ENCODE data around the gene TACR1.
"Not testable (repeated sequence)": the region's sequence is repeated elsewhere in the genome, so short reads cannot be mapped to it uniquely, and the experiment has no call there.

TACR1 gene

DNA sequence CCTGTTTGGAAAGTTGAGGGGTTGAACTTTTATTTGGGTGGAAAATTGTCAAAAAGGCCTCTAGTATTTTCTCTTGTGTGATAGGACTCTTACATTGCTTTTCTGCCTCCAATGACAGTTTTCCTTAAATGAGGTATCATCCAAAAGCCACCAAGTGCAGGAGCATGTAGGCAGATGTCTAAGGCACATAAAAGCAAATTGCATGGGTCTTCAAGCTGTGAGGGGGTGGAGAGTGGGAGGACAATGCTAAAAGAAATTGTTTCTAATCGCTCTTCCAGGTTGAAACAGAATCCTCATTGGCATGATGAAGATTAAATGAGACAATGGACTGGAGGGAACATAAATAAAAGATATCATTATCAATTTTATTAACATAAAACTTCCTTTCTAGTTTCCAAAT is 6.8 kb downstream of the TACR1 start:
- DNase-seq, result no peak

DNA sequence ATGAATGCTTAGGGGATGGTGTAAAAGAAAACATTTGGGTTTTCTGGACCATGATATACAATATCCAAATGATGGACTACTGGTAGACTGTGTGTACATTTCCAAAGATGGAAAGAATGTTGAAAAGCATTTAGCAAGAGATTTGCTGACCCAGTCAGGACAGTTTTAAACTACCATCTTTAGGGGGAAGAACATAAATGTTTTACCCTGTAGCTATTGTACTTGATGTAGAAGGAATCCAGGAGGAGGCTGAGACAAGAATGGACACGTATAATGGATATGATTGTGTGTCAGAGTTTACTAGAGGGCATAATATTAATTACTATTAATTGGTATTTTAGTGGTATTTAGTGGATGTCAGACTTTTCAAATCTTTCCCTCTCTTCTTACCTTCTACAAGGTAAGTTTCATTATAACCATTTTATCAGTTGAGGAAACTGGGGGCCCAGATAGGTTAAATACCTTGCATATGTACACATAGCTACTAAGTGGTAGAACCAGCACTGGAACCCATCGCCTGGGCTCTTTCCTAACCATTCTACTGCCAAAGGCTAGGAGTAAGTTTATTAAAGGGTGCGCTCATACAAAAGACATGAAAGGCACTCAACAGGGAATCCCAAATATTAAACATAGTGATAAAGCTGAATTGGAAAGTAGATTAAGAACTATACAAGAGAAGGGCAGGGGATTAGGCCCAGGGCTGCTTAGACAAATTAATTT is 8.9 kb downstream of the TACR1 start:
- DNase-seq, result no peak

DNA sequence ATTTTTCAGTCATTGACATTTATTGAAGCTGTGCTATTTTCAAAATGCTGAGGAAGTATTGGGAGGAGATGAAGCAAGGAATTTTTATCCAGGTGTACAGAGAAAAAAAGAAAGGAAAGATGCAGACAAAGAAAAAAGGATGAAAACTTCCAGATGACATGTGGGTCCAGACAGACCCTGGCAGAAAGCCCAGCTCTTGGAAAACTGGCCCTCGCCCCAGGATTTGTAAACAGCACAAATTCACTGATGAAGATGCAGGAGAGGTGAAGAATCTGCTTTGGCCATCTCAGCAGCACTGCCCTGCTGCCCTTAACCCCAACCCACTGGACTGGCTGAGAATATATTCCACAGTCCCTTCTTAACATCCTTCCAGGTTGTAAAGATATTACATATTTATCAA is 12.5 kb downstream of the TACR1 start:
- DNase-seq, result no peak

DNA sequence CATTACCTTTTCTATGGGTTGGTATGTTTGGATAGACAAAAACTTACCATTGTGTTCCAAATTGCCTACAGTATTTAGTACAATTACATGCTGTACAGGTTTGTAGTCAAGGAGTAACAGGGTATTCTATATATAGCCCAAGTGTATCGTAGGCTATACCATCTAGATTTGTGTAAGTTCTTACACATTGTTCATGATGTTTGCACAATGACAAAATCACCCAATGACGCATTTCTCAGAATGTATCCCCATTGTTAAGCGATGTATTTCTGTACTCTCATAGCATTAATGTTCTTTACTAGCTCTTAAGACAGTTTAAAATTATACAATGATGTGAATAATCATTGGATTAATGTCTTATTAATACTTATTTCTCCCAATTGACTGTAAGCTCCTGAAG is 16.7 kb downstream of the TACR1 start:
- no peak for DNase-seq

DNA sequence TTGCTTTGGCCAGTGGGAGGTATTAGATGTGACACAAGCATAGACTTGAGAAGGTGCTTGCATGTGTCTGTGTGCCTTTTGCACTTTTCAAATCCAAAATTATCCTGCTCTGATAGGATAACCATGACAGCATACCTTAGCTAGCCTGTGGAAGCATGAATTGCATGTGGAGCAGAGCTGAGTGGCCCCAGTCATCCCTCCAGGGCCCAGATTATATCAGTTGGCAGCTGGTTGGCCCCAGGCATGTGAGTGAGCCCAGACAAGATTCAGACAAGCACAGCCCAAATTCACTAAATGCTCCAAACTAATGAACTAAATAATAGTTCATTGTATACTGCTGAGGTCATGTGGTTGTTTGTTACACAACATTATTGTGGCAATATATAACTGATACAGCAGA is 18.8 kb downstream of the TACR1 start:
- no peak for DNase-seq

DNA sequence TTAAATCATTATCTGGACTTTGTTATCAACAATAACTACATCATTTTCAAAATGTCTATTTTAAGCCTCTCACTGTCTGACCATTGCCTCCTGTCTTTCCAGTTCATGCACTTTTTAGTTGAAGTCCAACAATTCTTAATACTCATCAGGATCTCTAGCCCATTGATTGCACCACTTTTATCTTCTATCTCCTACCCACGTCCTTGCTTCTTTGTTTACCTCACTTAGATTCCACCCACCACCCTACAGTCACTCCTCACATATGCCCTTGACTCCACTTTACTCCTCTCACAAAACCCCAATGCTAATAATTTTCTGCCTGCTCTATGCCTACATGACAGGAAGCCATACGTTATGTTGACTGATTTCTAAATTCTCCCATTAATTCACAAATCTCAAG is 21.9 kb downstream of the TACR1 start:
- no peak for DNase-seq

DNA sequence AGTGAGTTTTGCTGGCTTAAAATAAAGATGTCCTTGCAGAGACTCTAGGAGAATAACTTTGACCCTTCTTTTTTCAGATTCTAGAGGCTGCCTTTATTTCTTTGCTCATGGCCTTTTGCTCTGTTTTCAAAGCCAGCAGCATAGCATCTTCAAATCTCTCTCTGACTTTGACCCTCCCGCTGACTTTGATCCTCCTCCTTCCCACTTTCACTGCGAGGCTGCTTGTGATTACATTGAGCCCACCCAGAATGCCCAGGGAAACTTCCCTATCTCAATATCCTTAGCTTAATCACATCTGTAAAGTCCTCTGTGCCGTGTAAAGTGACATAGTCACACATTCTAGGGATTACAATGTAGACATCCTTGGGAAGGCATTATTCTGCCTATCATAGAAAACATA is 23.9 kb downstream of the TACR1 start:
- no peak for DNase-seq

DNA sequence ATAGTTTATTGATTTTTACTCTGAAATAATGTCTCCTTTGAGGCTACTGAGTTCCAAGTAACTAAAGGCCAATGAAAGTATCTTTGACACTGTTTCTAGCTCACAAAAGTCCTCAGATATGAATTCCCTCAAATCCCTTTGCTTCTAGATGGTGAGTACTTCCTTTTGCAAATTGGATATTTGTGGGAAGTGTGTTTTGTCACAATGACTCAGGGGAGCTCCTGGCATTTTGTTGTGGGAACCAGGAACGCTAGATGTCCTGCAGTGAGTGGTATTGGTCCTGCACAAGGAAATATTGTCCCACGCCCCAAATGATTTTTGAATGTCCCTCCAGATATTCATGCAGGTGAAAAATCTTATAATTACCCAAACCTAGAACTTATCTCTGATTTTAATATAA is 24.3 kb downstream of the TACR1 start:
- DNase-seq, result no peak

DNA sequence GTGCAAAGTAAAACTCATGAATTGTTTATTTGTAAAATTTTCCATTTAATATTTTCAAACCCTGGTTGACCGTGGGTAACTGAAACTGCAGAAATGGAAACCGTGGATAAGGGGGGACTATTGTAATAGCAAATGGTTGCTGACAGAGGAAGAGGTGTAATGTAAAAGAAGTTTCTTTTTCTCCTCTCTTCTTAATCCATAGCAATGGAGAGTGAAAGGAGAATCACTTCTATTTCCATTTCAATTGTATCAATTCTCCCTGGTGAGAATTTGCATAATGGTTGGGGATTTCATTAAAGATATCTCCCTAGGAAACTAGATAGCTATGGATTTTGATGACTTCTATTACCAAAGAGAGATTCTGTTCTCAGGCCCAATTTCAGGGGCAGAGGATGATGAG is 24.8 kb downstream of the TACR1 start:
- DNase-seq, result no peak

DNA sequence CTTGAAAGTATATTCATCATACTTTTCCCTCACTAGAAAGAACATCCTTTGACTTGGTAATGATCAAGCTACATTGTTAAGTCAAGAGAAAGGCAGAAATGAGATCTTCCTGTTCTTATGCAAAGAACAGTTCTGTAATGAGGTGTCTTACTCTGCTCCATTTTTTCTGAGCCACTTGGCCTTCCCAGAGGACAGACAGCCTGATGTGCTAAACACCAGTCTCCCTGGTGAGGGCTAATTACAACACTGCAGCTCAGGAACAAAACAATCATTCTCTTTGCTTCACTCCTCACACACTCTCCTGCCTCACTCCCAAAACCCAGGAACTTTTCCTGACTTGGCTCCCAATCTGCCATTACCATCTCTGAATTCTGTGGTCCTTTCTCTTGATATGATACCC is 25.6 kb downstream of the TACR1 start:
- DNase-seq, result no peak

DNA sequence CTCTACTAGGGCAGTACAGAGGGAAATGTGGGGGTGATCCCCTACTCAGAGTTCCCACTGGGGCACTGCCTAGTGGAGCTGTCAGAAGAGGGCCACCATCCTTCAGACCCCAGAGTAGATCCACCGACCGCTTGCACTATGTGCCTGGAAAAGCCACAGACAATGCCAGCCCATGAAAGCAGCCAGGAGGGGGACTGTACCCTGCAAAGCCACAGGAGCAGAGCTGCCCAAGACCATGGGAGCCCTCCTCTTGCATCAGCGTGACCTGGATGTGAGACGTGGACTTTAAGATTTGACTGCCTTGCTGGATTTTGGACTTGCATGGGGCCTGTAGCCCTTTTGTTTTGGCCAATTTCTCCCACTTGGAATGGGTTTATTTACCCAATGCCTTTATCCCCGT is 27.9 kb downstream of the TACR1 start:
- DNase-seq, result not testable (repeated sequence)

DNA sequence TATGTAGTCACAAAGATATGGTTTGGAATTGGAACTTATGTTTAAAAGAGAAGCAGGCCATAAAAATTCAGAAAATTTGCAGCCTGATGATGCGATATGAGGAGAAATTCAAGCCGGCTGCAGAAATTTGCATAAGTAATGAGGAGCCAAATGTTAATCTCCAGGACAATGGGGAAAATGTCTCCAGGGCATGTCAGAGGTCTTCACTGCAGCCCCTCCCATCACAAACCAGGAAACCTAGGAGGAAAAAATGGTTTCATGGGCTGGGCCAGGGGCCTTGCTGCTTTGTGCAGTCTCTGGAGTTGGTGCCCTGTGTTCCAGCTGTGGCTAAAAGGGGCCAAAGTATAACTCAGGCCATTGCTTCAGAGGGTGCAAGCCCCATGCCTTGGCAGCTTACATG is 28.4 kb downstream of the TACR1 start:
- no peak for DNase-seq

DNA sequence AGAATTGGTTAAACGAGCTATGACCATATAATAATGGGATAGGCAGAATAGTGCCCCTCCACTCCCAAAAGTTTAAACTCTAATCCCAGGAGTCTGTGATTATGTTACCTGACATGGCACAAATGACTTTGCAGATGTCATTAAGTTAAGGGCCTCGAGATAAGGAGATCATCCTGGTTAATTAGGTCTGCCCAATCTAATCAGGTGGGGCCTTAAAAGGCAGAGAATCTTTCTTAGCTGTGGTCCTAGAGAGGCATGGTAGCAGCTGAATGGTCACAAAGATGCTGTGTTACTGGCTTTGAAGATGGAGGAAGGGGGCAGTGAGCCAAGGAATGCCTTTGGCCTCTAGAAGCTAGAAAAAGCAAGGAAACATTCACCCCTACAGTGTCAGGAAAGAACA is 31.1 kb downstream of the TACR1 start:
- DNase-seq, result no peak

DNA sequence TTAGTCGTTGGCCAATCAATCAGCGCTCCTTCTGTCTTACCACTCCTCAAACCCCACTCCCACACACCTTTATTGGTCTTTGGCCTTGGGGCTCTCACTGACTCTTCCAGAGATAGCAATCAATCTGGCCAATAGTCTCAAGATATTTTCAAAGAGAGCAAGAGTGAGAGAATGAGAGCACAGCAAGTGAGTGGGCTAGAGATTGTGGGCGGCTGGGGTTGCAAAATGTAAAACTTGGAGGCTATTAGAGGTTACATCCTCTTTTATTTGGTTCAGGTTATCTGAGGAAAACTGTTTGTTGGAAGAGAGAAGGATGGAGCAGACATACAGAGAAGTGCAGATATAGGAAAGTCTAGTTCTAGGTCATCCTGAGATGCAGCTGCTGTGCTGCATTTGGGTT is 32.8 kb downstream of the TACR1 start:
- DNase-seq, result no peak

DNA sequence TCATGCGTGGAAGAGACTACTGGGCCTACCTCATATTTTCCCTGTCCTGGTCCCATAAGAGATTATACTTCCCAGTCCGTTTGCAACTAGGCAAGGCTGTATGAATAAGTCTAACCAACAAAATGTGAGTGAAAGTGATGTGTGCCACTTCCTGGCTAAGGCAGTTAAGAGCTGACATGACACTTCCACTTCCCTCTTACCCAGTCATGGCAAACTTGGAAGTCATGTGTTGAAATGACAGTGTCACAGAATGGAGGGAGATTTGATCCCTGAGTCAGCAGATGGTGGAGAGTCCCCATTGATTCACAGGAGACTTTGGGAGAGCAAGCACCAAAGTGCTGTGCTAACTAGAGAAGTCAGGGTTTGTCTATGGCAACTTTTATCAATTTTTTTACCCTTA is 36.4 kb downstream of the TACR1 start:
- DNase-seq, result no peak

DNA sequence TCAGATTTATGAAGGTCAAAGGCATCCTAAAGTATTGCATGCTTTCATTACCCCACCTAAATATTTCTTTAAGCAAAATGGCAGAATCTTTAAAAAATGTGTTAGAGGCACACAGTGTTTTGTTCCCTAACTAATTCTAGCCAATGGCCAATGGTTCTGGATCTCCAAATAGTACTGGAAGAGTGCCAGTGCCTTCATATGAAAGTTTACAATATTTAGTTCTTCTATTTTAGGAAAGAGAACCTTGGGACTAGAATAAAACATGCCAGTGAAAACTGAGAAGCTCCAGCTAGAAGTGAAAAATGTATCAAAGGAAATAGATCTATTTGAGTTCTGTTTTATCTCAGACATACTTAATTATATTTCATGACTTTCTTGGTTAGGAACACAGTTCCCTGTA is 37.1 kb downstream of the TACR1 start:
- no peak for DNase-seq

DNA sequence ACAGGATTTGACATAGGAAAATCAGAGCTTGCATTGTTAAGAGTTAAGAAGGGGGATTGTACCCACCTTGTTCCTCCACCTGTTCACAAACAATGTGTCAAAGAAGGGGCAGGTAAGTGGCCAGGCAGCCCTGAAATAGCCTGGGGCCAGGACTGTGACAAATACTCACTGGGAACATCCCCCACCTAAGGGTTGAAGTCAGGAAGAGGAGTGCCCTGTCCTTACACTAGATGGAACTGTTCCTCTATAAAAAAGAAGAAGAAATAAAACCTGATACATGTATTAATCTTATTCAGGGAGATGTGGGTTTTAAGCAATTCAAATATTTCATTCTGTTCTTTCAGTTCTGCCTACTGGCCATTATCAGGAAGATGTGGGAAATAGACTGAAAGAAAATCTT is 41.9 kb downstream of the TACR1 start:
- DNase-seq, result no peak

DNA sequence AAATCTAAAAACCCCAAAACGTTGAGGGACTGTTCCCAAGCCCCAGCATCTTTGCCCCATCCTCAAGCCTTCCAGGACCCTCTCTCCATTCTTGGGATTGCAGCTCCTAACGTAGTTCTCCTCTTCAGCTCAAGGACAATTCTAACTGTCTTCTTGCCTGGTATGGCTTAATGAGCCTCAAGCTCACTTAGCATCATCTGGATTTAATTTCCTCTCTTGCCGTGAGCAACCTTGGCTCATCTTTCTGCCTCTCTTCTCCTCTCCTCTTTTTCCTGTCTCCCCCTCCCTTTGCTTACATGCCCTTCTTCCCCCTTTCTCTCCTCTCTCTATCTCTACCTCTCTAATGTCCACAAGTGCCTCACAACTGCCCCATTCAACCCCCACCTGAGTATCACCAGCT is 44.2 kb downstream of the TACR1 start:
- no peak for DNase-seq

DNA sequence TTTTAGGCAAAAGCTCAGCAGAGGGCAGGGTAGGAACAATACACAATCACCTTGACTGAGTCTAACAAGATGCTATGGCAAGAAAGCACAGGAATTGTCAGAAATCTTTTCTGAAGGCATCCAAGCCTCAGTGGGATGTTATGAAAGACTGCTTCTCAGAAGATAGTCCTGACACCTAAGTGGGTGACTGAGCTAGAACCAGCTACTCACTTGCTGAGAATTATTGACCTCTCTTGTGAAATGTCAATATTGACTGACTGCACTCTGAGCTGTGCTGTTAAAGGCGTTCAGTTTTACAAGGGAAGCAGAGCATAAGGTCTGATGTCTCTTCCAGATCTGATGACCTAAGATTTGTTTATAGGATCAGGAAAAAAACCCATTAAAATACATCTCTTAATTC is 46.1 kb downstream of the TACR1 start:
- no peak for DNase-seq

DNA sequence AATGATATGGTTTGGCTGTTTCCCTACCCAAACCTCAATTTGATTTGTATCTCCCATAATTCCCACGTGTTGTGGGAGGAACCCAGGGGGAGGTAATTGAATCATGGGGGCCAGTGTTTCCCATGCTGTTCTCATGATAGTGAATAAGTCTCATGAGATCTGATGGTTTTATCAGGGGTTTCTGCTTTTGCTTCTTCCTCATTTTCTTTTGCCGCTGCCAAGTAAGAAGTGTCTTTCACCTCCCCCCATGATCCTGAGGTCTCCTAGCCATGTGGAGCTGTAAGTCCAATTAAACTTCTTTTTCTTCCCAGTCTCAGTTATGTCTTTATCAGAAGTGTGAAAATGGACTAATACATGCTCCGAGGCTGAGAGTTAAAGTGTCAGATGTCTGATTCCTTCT is 47.1 kb downstream of the TACR1 start:
- DNase-seq, result not testable (repeated sequence)

DNA sequence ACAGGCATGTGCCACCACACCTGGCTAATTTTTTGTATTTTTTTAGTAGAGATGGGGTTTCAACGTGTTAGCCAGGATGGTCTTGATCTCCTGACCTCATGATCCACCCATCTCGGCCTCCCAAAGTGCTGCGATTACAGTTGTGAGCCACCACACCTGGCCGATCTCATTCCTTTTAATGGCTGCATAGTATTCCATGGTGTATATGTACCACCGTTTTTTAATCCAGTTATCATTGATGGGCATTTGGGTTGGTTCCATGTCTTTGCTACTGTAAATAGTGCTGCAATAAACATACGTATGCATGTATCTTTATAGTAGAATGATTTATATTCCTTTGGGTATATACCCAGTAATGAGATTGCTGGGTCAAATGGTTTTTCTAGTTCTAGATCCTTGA is 51.4 kb downstream of the TACR1 start:
- DNase-seq, result not testable (repeated sequence)

DNA sequence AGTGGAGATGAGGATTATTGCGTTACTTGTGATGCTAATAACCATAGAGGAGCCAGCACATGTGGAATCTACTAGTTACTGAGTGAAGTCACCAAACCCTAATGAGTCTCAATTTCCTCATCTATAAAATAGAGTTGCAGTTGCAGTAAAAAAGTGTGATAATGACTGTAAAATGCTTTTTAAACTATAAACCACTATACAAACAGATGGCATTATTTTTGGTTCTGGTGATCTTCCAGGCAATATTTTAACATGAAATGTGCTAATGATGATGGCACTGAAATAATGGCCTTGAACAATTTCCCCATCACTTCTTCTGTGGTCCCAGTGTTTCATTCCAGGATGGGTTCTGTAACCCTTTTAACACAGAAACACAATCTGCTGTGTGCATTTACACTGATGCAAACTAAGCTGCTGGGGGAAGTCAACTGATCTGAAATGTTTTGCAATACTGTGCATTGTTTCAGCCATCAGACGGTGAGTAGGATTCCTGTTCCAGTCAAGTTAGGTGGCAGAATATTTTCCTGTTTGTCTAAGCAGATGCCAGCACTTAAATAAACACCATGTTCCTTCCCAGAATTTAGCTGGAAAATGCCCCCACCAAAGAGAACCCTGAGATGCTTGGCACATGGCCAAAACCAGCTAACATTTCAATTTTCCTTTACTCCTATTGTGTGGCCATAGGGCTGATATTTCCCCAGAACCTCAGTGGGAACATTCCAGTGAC is 52.6 kb downstream of the TACR1 start:
- DNase-seq, result no peak

DNA sequence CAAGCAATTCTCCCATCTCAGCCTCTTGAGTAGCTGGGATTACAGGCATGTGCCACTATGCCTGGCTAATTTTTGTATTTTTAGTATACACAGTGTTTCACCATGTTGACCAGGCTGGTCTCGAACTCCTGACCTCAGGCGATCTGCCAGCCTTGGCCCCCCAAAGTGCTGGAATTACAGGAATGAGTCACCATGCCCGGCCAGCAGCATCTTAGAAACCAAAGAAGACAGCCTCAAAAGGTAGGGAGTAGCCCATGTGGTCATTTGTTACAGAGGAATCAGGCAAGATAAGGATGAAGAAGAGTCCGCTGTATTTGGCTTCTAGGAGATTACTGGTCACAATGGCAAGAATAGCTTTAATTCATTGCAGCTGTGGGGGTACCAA is 53.1 kb downstream of the TACR1 start:
- not testable (repeated sequence) for DNase-seq

DNA sequence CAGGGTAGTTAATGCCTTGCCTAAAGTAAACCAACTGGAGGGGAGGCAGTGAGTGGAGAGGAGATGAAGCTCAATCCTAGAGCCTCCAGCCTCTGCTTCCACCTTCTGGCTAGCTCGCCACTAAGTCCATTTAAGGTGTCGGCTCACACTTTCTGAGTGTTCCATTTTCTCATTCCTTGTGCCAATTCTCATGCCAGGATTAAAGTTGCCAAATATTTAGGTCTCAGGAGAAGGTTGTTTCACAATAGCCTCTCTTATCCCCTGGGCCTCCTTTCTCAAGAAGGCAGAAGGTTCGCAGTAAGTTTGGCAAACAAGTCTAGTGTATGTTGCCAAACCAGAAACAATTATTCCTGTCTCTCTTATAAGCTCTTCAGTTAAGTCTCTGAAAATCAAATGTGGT is 57.2 kb downstream of the TACR1 start:
- DNase-seq, result no peak

DNA sequence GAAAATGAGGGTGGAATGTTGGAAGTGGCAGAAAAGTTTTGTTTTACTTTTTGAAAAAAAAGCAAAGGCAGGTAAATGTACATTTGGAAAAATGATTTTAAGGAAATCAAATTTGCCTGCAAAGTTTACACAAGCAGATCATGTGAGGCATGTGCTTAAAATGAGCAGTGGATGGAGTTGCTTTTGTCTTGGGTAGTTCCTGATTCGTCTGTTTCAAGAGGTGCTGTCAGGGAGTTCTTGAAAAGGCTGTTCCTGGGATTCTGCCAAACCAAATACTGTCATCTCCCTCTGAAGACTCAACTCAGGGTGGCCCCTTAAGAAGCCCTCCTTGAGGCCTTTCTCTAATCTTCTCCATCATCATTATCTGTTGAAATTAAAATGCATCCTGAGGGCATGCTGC is 59.0 kb downstream of the TACR1 start:
- no peak for DNase-seq

Data from activated CD8-positive, alpha-beta memory T cell treated with anti-CD3 and anti-CD28 coated beads, Interleukin-2, amount 50 U/mL, for 4 hours (primary cell).